Right lobe of liver (tissue), 4 donors: ENCODE data around the gene GRHL3.

Source experiments
- POLR2A ChIP-seq: fragments of 450-650 bp; IDR thresholded peaks from one replicate; pipeline ENCODE4 v1.6.1; 2017; ENCODE audit warnings: antibody characterized with exemption, mild to moderate bottlenecking
- TF ChIP-seq, protein P1 (sequence below), 4 donors: fragments of 200-600 bp in 3 of 4; fragments of 450-650 bp in 1 of 4; IDR thresholded peaks; one replicate each; pipeline versions ENCODE4 v1.5.1 to v1.8.0; 2016 to 2022; ENCODE audit warnings: antibody characterized with exemption in 4 of 4, mild to moderate bottlenecking in 2 of 4
- donor health status: DM: no; HTN: no; CAD: no.
- donor health status: DM: no; HTN: no; CAD: no.
- donor health status: DM: no; HTN: yes; CAD: no.

- TF ChIP-seq, protein P1, sequence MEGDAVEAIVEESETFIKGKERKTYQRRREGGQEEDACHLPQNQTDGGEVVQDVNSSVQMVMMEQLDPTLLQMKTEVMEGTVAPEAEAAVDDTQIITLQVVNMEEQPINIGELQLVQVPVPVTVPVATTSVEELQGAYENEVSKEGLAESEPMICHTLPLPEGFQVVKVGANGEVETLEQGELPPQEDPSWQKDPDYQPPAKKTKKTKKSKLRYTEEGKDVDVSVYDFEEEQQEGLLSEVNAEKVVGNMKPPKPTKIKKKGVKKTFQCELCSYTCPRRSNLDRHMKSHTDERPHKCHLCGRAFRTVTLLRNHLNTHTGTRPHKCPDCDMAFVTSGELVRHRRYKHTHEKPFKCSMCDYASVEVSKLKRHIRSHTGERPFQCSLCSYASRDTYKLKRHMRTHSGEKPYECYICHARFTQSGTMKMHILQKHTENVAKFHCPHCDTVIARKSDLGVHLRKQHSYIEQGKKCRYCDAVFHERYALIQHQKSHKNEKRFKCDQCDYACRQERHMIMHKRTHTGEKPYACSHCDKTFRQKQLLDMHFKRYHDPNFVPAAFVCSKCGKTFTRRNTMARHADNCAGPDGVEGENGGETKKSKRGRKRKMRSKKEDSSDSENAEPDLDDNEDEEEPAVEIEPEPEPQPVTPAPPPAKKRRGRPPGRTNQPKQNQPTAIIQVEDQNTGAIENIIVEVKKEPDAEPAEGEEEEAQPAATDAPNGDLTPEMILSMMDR (IDR thresholded peaks at IDR 0.05): no peak
- no peak for TF ChIP-seq POLR2A
Measured at GRCh38 chr1:24318615-24319311, 394 bp upstream of the GRHL3 start.
